GM19328 (cell line): ENCODE data around the gene SLC8A3.

Source experiments
- ATAC-seq: cut with Tn5 transposase; IDR thresholded peaks from one replicate; pipeline ENCODE4 v1.9.1; 2021; ENCODE audit warnings: mild to moderate bottlenecking, moderate library complexity; ENCODE audit not compliant: unreplicated experiment

Gene SLC8A3

GRCh38 chr14:70180718-70181117 lies 8.0 kb downstream of the SLC8A3 start:
- ATAC-seq: no peak

- ATAC-seq: no peak
Observed at GRCh38 chr14:70177081-70177800, 11.5 kb downstream of the SLC8A3 start.

GRCh38 chr14:70173569-70173968 lies 15.2 kb downstream of the SLC8A3 start:
- no peak for ATAC-seq

GRCh38 chr14:70171726-70172125 lies 17.0 kb downstream of the SLC8A3 start:
- no peak for ATAC-seq

- no peak for ATAC-seq
Observed at GRCh38 chr14:70170976-70171375, 17.8 kb downstream of the SLC8A3 start.

GRCh38 chr14:70168406-70168805 lies 20.3 kb downstream of the SLC8A3 start:
- ATAC-seq: no peak

GRCh38 chr14:70166530-70167203 lies 22.1 kb downstream of the SLC8A3 start:
- ATAC-seq: no peak

- no peak for ATAC-seq
Observed at GRCh38 chr14:70162358-70162757, 26.4 kb downstream of the SLC8A3 start.

GRCh38 chr14:70156592-70156991 lies 32.2 kb downstream of the SLC8A3 start:
- ATAC-seq: no peak

GRCh38 chr14:70152704-70153103 lies 36.0 kb downstream of the SLC8A3 start:
- ATAC-seq: no peak

- ATAC-seq: no peak
Observed at GRCh38 chr14:70152081-70152480, 36.7 kb downstream of the SLC8A3 start.

GRCh38 chr14:70149596-70150165 lies 39.1 kb downstream of the SLC8A3 start:
- ATAC-seq: no peak

- ATAC-seq: no peak
Observed at GRCh38 chr14:70148911-70149595, 39.7 kb downstream of the SLC8A3 start.

GRCh38 chr14:70148351-70148750 lies 40.4 kb downstream of the SLC8A3 start:
- ATAC-seq: no peak

GRCh38 chr14:70144046-70144445 lies 44.7 kb downstream of the SLC8A3 start:
- ATAC-seq: no peak

- no peak for ATAC-seq
Observed at GRCh38 chr14:70143306-70143705, 45.4 kb downstream of the SLC8A3 start.

- ATAC-seq: no peak
Observed at GRCh38 chr14:70140614-70141013, 48.1 kb downstream of the SLC8A3 start.

GRCh38 chr14:70139384-70139783 lies 49.4 kb downstream of the SLC8A3 start:
- ATAC-seq: no peak

- no peak for ATAC-seq
Observed at GRCh38 chr14:70137788-70138187, 51.0 kb downstream of the SLC8A3 start.

GRCh38 chr14:70133461-70133860 lies 55.3 kb downstream of the SLC8A3 start:
- no peak for ATAC-seq

- ATAC-seq: no peak
Observed at GRCh38 chr14:70130482-70130881, 58.3 kb downstream of the SLC8A3 start.

- ATAC-seq: no peak
Observed at GRCh38 chr14:70127186-70127585, 61.6 kb downstream of the SLC8A3 start.
